ENCODE measurements around the gene PPP1R8.

DNA sequence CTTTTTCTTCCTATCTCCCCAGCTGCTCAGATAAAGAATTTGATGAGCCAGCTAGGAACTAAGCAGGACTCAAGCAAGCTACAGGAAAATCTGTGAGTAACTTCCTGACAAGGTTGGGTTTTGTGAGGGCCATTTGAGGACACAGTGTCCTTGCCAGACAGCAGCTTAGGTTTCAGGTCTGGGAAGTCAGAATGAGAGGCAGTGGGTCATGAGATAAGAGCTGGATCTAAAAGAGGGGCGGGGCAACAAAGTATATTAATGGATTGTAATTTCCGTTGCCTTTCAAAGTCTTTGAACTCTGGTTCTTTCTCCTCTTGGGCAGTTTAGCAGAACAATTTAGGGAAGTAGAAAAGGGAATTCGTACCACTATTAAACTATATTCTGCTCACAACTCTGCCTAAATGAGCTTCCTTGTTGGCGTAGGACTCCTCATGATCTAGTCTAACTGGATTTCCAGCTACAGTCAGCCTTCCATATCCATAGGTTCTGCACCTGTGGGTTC is 41.0 kb upstream of the PPP1R8 start:
- TF ChIP-seq EZH2phosphoT487 (IDR thresholded peaks at IDR 0.05; ENCODE audit: insufficient read depth, low read depth) (no peak), EZH2 (IDR thresholded peaks at IDR 0.05; ENCODE audit: insufficient read depth, poor library complexity, severe bottlenecking) (no peak)

All from GM23248 (cell line).